Forelimb muscle (tissue), 1 donor: ENCODE results near the gene MAEA. TPM values are rescaled to one million over a fixed set of nuclear protein-coding genes. Genes with fewer than 3 reads are reported as not detected.
"Not testable (repeated sequence)": the region's sequence is repeated elsewhere in the genome, so short reads cannot be mapped to it uniquely, and the experiment has no call there.

Source experiments
- DNase-seq: peaks from one replicate; pipeline ENCODE4 v3.0.0-alpha.2; 2013; ENCODE audit warnings: low read depth
- polyA plus RNA-seq: library from polyadenylated mRNA; unstranded; fragments of 120-200 nt; gene quantifications from one replicate; pipeline ENCODE4 v1.2.1, GENCODE V29; 2013; ENCODE audit not compliant: insufficient read length

Gene MAEA
- polyA plus RNA-seq, 1 donor, result 39.5 TPM

DNA sequence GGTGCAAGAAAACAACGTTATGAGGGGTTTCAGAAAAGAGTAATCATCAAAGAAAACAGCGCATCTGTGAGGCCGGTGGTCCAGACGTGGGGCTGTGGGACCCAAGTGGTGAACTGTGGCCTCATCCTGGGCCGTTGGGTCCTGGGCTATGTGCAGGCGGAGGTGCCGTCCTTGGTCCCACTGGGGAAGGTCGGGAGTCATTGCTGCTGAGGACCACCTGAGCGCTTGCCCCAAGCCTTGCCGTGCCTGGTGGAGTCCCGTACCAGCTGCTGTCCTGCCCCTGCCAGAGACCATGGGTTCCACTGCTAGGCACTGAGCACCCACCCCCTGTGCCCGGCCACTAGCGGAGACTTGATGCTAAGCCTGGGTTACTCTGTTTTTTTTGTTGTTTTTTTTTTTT, 31.8 kb downstream of the MAEA start:
- DNase-seq, result no peak

DNA sequence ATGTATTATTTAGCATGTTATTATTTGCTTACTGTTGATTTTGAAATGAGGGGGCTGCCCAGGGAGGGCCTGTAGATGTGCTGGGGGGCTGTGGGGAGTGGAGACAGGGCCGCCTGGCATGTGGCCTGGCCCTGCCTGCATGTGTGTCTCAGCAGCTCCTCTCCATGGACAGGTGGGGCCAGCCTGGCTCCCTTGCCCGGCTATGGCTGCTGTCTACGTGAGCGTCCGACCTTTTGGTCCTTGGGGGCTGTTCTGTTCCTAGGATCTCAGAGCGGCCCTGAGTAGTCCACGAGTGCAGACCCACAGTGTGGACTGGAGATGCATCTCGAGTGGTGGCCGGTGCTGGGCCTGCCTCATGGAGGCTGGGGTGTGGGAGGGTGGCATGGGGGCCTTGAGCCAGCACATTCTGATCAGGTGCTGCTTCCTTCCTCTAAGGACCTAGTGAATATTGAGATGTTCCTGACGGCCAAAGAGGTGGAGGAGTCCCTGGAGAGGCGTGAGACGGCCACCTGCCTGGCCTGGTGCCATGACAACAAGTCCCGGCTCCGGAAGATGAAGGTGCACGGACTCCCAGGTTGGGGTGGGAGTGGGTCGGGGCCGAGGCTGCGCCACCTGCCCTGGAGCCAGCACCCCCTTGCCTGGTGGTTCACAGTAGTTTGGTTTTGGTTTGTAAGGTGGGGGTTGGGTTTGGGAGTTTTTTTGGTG, 32.4 kb downstream of the MAEA start:
- DNase-seq, result no peak

DNA sequence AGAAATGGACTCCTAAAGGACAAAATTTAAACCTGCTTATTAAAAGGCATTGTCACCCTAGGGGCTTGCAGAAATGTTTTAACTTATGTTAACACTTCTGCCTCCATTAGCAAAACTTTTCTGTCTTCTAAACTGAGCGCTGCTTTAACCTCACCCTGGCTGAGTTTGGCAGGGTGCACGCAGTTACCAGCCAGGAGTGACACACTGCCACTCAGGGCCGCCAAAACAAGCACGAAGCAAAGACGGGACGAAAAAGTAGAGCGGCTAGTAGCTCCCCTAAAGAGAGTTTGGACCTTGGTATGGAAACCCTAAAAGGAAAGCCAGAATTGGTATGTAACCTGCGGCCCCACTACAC, 33.6 kb downstream of the MAEA start:
- no peak for DNase-seq

DNA sequence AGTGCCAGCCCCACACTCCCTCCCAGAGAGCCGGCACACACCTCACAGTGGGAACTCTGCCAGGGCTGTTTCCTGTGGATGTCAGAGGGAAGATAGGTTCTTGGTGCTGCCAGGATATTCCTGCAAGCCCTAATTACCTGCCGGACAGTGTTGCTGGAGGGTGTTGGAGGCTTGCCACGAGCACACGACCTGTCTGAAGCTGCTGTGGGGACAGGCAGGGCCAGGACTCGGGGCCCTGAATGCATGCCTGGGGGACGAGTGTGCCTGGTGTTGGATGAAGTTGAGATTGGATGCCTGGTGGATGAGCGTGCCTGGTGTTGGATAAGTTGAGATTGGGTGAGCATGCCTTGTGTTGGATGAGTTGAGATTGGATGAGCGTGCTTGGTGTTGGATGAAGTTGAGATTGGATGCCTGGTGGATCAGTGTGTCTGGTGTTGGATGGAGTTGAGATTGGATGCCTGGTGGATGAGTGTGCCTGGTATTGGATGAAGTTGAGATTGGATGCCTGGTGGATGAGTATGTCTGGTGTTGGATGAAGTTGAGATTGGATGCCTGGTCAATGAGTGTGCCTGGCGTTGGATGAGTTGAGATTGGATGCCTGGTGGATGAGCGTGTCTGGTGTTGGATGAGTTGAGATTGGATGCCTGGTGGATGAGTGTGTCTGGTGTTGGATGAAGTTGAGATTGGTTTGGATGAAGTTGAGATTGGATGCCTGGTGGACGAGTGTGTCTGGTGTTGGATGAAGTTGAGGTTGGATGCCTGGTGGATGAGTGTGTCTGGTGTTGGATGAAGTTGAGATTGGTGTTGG, 34.1 kb downstream of the MAEA start:
- no peak for DNase-seq

DNA sequence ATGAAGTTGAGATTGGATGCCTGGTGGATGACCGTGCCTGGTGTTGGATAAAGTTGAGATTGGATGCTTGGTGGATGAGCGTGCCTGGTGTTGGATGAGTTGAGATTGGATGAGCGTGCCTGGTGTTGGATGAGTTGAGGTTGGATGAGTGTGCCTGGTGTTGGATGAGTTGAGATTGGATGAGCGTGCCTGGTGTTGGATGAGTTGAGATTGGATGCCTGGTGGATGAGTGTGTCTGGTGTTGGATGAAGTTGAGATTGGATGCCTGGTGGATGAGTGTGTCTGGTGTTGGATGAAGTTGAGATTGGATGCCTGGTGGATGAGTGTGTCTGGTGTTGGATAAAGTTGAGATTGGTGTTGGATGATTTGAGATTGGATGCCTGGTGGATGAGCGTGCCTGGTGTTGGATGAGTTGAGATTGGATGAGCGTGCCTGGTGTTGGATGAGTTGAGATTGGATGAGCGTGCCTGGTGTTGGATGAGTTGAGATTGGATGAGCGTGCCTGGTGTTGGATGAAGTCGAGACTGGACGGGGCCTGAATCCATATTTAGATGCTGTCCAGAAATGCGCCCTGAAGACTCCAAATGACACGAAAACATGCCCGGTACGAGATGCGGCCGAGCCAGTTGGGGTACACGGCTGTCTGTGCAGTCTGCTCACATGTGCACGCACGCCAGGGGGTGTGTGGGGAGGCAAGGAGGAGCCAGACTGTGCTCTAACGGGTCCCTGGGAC, 34.9 kb downstream of the MAEA start:
- not testable (repeated sequence) for DNase-seq

DNA sequence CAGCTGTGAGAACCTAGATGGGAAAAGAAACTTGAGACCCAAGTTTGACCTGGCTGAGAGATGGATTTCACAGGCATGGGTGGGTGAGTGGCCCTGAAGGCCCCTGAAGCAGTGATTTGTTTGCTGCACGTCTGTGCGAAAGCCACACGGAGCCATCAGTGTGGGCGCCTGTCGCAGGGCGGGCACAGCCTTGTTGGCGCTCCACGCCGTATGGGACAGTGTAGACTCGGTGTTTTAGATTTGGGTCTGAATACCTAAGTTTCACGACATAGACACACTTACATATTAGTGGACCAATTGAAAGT, 35.4 kb downstream of the MAEA start:
- DNase-seq, result no peak

DNA sequence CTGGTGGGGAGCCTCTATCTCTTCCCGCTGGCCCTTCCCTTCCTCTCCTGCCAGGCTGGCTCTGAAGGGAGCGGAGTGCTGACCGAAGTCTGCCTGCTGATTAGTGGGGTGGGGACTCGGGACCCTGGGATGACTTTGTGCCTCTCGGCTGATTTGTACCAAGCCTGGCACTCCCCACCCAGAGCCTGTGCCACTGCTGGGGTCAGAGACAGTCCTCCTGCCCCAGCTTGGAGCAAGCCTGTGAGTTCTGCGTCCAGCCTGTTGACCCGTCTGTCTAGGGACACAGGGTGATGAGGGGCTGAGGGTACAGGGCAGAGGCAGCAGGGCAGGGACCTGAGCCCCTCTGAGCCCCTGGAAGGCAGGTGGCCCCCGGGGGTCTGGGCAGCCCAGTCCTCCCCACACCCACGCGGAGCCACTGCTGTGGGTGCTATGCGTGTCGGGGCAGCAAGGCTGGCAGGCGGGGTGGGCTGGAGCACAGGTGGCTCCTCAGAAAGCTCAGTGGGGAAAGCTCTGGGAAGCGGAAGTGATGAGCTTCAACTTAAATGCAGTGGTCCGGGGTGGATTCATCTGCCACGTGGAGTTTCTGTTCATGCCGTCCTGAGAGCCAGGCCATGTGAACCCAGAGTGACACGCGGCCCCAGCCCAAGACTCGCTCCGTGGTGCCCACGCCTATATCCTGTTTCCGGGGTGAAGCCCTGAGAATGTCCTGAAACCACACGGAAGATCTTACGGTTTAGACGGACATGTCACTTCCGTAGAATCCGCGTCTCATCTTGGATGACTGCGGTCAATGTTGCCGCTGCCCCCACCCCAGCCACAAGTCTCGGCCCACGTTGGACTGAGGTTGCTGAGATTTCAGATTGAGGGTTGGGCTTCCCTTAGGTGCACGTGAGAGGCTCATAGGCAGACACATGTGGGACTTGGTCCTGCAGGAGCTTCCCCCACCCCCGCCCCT, 36.3 kb downstream of the MAEA start:
- DNase-seq, result no peak

DNA sequence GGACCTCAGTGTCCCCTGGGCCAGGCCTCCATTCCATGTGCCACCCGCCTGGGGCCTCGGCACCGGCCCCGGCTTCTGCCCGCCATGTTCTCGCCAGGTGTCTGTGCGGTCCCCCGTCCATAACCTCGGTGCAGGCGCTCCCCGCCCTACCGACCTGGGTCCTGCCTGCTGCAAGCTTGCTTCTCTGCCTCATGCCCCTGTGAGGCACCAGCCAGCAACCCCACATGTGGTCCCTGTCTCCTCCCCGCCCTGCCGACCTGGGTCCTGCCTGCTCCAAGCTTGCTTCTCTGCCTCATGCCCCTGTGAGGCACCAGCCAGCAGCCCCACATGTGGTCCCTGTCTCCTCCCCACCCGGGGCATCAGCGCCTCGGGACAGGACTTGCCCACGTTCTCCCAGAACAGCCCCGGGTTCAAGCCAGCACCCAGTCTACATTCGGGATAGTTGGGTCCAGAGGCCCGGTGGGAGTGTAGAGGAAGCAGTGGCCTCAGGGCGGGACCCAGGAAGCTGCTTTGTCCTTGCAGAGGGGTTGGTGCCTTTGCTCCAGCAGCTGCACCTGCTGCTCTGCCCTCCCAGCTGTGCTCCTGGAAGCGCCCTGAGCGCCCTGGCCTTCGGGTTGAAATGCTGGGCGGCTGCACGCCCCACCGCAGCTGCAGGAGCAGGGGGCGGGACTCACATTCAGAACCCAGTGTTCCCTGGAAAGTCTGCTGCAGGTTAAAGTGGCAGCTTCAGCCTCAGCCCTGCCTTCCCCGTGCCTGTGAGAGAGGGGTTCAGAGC, 37.2 kb downstream of the MAEA start:
- DNase-seq, result no peak

DNA sequence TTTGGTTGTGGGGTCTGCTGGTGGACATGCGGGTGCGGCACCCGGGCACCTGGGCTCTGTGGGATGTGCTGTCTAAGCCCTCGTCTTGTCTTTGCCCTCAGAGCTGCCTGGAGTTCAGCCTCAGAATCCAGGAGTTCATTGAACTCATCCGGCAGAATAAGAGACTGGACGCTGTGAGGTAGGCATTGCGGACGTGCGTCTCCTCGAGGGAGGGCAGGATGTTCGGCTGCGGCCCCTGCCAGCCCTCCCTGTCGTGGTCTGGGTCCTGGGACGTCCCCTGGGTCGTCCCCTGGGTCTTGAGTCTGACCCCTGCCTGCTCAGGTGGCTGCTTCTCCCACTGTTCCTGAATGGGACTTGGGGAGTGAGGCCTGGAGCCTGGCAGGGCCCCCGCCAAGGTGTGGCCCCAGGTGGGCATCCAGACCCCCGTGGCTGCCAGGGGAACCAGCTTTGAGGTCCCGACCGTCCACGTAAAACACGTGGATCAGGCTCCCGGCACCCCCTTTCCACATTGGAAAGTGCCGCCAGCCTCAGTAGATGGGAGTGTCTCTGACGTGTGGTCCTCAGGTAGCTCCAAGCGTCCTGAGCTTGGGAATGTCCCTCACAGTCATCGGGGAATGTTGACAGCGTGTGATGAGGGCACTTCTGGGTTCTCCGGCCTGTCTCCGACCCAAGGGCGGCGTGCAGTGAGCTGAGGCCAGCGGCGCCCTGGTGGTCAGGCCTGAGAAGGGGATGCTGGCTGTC, 38.0 kb downstream of the MAEA start:
- no peak for DNase-seq

DNA sequence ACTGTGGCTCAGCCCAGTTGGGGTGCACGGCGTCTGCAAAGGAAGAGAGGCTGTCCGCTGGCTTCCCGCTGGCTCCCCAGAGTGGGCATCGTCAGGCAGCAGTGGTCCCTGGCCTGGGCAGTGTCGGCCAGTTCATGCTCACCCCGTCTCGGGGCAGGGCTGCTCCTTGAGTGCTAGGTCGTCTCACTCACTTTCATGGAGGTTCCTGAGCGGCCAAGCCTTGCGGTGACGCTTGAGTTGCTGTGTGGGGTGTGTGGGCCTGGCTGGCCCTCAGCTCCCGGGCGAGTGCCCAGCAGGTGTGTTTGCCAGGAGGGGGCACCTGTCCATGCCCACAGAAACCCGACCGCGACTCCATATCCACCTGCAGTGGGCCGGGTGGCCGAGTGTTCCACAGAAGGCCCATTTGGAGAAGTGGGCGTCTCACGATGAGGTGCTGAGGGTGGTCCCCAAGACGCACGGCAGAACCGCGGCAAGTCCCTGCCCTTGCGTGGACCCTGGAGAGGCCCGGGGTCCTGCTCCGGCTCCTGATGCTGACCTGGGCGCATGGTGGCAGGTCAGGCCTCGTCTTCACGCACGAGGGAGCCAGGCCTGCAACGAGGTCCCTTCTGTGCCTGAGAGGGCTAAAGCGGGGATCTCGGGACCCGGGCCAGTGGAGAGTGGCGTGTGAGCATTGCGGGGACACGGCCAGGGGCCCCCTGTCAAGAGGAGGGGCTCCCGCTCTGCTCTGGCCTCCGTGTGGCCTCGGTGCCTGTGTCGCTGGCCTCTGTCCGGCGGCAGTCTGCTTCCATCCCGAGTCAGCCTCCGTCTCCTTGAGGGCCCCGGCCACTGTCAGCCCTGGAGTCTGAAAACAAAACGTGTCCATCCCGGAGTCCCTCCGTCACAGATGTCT, 38.8 kb downstream of the MAEA start:
- DNase-seq, result no peak

DNA sequence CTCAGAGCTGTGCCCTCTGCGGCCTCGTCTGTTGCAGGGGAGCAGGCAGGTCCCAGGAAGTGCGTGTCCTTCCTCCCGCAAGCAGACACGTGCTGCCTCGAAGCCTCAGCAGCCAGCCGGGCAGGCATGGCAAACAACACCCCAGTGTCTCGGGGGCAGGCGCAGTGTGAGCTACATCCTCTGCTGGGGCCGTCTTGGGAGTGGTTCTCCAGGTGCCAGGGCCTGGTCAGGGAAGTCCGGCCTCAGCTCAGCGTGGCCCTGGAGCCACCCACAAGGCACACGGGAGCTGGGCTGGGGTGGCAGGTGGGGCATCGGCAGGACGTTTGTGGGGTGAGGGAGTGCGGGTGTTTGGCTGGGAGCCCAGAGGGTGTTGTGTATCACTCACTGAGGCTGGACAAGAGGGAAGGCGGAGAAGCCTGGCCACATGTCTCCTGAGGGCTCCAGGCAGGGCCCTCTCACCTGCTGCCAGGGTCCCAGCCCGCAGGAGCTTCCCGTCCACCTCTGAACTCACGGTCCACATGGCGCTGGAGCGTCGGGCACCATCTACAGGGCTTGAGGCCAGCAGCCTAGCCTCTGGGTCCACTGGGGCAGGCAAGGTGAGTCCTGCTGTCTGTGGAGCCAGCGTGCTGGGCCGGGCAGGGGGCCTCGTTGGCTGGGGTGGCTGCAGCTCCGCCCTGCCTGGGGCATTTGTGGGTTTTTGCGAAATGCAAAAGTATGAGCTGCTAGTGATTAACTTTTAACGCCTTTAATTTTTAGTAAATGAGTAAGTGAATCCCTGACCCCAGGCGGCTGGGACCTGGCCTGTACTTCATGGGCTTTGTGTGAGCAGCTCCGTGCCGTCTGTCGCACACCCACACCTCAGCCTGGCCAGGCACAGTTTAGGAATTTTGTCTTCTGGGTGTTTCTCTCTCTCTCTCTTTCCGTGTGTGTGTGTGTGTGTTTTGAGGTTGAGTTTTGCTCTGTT, 40.0 kb downstream of the MAEA start:
- no peak for DNase-seq

DNA sequence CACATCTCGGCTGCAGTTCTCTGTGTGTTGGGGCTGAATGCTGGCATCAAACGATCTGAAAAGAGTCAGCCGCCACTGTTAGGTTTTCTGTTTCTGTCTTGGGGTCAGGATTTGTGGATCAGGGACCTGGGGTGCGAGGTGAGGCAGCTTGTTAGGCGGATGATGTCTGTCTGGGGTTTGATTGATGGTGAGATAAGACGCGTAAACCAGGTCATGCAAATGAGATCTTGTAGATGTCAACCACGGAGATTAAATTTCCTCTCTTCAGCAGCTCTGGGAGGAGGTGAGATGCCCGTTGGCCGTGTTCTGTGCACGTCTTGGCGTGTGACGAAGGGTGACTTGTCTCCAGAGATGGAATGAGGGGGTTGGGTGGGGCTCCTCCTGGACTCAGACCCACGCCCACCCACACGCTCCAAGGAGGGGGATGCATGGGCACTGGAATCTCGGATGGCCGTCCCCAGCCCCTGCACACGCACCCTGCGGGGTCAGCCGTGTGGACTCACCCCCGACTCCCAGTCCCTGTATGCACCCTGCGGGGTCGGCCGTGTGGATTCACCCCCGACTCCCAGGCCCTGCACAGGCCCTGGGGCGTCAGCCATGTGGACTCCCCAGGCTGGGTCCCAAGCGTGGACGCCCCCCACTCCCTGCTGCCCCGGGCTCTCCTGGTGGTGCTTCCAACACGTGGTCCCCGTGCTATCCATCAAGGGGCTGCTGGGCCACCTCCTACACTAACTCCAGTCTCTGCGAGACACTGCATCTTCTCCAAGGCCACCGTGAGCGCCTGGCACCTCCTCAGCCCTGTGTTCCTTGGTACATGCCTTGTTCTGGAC, 41.3 kb downstream of the MAEA start:
- DNase-seq, result no peak

DNA sequence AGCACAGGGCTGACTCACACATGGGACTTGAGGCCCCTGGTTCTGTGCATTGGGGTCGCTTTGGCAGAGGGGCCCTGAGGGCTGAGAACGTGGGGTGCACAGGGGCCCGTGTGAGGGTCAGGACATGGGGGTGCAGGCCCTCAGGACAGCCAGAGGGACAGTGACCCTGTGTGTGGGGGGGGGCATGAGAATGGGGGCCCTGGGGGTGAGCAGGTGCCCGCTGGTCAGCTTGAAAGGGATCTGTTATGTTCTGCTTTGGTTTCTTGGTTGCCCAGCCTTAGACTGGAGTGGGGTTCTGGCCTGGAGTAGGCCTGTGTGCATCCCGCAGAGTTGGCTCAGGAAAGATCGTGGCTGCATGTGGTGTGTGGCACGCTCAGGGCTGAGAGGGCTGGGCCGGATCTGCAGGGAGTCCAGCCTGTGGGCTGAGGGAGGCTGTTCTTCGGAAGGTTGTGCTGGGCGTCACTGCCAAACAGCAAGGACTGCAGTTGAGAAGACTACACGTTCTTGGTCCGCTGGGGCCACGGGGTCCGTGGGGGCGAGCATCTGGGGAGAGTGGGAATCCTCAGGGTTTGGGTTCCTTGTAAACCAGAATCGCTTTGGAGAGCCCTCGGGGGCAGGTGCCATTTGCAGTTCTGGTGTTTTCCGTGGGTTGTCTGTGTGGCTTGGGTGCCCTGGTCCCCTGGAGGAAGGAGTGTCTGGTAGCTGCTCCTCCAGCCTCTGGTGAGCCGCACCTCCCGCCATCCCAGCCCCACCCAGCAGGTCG, 42.1 kb downstream of the MAEA start:
- DNase-seq, result no peak

DNA sequence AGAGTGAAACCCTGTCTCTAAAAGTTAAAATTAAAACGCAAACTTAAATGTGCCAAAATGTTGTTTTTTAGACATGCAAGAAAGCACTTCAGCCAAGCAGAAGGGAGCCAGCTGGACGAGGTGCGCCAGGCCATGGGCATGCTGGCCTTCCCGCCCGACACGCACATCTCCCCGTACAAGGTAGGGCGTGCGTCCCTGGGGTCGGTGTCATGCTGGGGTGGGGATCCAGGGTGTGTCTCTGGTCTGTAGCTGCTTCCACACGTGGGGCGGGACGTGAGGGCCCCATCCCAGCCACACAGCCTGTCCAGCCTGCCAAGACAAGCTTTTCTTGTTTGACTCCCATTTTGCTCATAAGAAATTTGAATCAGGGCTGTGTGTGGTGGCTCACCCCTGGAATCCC, 43.0 kb downstream of the MAEA start:
- DNase-seq, result no peak

DNA sequence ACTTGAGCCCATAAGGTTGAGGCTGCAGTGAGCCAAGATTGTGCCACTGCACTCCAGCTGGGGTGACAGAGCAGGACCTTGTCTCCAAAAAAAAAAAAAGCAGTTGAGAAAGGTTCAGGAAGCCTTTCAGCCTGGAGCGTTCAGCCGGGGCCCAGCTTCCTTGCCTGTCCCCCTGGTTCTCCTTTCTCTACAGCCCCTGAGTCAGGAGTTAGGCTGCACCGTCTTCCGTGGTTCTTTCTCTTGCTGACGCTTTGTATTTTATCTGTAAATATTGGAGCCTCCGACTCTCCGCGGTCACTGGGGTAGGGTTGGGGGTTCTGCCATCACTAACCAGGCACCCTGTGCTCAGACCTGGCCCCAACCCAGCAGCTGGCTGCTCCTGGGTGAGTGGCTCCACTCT, 43.6 kb downstream of the MAEA start:
- DNase-seq, result no peak

DNA sequence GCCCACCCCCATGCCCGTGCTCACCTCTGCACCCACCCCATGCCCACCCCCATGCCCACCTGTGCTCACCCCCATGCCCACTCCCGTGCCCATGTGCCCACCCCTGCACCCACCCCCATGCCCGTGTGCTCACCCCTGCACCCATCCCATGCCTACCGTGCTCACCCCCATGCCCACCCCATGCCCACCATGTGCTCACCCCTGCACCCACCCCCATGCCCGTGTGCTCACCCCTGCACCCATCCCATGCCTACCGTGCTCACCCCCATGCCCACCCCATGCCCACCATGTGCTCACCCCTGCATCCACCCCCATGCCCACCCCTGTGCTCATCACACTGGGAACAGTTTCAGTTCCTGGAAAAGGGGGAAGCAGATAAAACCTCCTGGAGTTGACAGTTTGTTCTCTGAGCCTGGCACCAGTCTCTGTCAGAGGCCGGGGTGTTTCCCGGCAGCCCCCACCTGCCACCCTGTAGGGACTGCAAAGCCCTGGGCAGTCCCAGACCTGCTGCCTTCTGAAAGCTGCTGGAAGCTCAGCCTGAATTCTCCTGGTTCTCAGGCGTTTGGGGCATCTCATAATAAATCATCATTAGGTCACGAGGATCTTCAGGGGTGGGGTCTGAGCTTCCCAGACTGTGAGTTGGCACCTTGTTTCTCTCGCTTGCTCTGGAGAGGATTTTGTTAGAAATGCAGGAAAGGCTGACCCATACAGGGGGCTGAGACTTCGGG, 44.3 kb downstream of the MAEA start:
- not testable (repeated sequence) for DNase-seq
